ENCODE measurements around the gene STK32B.
"Not testable (repeated sequence)": the region's sequence is repeated elsewhere in the genome, so short reads cannot be mapped to it uniquely, and the experiment has no call there.

Gene STK32B

DNA sequence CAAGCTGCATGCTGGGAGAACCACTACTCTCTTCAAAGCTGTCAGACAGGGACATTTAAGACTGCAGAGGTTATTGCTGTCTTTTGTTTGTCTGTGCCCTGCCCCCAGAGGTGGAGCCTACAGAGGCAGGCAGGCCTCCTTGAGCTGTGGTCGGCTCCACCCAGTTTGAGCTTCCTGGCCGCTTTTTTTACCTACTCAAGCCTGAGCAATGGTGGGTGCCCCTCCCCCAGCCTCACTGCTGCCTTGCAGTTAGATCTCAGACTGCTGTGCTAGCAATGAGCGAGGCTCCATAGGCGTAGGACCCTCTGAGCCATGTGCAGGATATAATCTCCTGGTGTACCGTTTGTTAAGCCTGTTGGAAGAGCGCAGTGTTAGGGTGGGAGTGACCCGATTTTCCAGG is 195.8 kb downstream of the STK32B start:
- not testable (repeated sequence) for DNase-seq, ATAC-seq, H3K27ac Mint-ChIP-seq, H3K4me3 Mint-ChIP-seq, H3K27me3 Mint-ChIP-seq, H3K4me1 Mint-ChIP-seq
- H3K9me3 Mint-ChIP-seq: peaks cover 0 to 17% of the 10 kb centered on the region in 2 donors

DNA sequence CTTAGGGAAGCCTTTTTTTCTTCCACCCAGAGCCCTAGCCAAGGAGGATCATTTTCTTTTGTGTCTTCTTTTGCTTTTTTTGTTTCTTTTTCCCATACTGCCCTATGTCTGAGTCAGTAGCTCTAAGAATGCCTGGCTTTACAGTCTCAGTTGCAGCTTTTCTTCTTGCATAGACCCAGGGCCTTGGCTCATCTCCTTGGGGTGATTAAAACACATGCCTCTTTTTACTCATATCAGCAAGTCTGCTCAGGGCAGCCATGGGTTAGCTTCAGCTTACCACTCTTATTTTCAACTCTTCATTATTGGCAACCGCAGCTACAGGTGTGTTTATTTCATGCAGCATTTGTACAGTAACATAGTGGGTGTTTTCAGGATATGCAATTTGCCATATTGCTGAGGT is 196.5 kb downstream of the STK32B start:
- Mint-ChIP-seq H3K4me1 (peaks cover 8% of the 10 kb centered on the region), H3K4me3 (no peak overlapping the region), H3K27ac (no peak overlapping the region), H3K27me3 (peaks cover 6% of the 10 kb centered on the region), H3K9me3 (peaks cover 0 to 17% of the 10 kb centered on the region in 2 donors)
- DNase-seq: no peak
- no peak for ATAC-seq

DNA sequence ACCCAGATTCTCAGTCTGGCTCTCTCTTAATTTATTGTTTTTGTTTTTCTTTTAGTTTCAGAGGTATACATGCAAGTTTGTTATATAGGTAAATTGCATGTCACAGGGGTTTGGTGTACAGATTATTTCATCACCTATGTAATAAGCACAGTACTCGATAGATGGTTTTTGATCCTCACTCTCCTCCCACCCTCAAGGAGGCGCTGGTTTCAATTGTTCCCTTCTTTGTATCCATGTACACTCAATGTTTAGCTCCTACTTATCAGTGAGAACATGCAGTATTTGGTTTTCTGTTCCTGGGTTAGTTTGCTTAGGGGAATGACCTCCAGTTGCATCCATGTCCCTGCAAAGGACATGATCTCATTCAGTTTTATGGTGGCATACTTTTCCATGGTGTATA is 198.4 kb downstream of the STK32B start:
- Mint-ChIP-seq H3K4me3 (no peak overlapping the region), H3K27ac (no peak overlapping the region), H3K4me1 (peaks cover 8% of the 10 kb centered on the region), H3K9me3 (peaks cover 0 to 17% of the 10 kb centered on the region in 2 donors), H3K27me3 (peaks cover 6% of the 10 kb centered on the region)
- no peak for DNase-seq
- ATAC-seq: no peak

DNA sequence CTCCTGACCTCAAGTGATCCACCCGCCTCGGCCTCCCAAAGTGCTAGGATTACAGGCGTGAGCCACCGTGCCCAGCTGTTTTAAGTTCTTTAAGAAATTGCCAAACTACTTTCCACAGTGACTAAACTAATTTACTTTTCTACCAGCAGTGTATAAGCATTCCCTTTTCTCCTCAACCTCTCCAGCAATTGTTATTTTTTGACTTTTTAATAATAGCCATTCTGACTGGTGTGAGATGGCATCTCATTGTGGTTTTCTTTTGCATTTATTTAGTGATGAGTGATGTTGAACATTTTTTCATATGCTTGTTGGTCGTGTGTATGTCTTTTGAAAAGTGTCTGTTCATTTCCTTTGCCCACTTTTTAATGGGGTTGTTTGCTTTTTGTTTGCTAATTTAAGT is 199.3 kb downstream of the STK32B start:
- H3K27me3 Mint-ChIP-seq, H3K27ac Mint-ChIP-seq, H3K4me1 Mint-ChIP-seq, DNase-seq, H3K4me3 Mint-ChIP-seq, ATAC-seq: not testable (repeated sequence)
- peaks cover 0 to 17% of the 10 kb centered on the region in 2 donors for H3K9me3 Mint-ChIP-seq

DNA sequence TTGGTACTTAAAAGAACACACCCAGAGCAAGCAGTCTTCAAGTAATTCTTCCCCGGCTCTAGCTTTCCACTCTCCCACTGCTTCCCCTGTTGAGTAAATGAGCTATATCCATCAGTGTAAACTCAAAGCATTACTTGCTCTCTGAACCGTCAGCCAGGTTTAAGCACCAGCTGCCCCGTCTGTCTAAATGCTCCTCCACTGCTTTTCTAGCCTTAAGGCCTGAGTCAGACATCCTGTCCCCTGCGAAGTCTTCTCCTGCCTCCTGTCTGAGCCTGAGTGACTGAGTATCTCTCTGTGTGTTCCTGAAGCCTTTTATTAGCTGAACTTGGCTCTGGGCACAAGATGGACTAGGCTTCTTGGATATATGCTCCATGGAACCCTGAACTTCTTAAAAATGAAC is 205.1 kb downstream of the STK32B start:
- Mint-ChIP-seq H3K4me1 (no peaks in the 10 kb centered on the region), H3K27ac (no peak overlapping the region), H3K4me3 (no peak overlapping the region), H3K9me3 (no peaks in the 10 kb centered on the region), H3K27me3 (no peaks in the 10 kb centered on the region)
- DNase-seq (no peak), ATAC-seq (no peak)

DNA sequence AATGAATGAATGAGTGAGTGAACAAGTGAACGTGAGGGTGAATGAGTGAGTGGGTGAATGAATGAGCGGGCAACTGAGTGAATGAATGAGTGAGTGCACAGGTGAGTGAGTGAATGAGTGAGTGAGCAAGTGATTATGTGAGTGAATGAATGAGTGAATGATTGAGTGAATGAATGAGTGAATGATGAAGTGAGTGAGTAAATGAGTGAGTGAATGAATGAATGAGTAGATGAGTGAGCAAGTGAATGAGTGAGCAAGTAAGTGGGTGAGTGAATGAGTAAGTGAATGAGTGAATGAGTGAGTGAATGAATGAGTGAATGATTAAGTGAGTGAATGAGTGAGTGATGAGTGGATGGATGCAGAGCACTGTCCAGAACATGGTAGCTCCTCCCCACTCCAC is 205.8 kb downstream of the STK32B start:
- no peak overlapping the region for H3K27ac Mint-ChIP-seq

DNA sequence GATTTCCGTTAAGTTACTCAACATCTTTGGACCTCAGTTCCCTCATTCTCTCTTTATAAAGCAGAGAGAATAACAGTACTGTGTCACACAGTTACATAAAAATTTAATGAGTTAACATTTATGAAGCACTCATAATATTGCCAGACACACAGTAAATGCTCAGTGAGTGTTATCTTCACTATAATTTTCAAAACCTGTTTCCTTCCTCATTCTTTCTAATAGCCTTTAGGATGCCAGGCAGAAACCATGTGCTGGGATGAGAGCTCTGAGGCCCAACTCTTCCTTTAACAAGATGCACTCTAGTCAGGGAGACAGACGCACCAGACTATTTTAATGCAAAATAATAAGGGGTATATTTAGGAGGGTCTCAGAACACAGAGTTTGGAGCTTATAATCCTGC is 208.2 kb downstream of the STK32B start:
- H3K27ac Mint-ChIP-seq: no peak overlapping the region
- H3K27me3 Mint-ChIP-seq: no peaks in the 10 kb centered on the region
- ATAC-seq: no peak
- H3K4me1 Mint-ChIP-seq: no peaks in the 10 kb centered on the region
- no peaks in the 10 kb centered on the region for H3K9me3 Mint-ChIP-seq
- no peak overlapping the region for H3K4me3 Mint-ChIP-seq
- DNase-seq: no peak

More for the DNA sequence above, 205.8 kb downstream of the STK32B start:
- no peaks in the 10 kb centered on the region for H3K27me3 Mint-ChIP-seq
- no peak overlapping the region for H3K4me3 Mint-ChIP-seq
- H3K4me1 Mint-ChIP-seq: no peaks in the 10 kb centered on the region
- no peaks in the 10 kb centered on the region for H3K9me3 Mint-ChIP-seq
- DNase-seq (no peak), ATAC-seq (no peak)

DNA sequence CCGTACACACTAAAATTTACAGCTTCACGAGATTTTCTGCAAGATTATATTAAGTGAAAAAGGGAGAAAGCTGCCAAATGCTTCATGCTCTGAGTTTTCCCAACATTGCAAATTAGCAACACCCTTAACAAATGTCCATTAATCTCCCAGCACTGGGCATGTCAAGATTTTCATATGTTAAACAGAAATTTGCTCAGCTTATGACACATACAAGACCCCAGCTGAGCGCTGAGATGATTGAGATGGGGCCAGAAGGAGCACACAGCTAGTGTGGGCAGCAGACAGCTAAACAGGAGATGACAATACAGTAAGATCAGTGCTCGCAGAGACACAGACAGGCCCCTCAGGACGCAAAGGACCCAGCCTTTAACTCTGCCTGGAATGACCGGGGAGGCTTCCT is 208.8 kb downstream of the STK32B start:
- Mint-ChIP-seq H3K9me3 (no peaks in the 10 kb centered on the region), H3K4me1 (no peaks in the 10 kb centered on the region), H3K27me3 (no peaks in the 10 kb centered on the region), H3K27ac (no peak overlapping the region), H3K4me3 (no peak overlapping the region)
- no peak for ATAC-seq
- no peak for DNase-seq

DNA sequence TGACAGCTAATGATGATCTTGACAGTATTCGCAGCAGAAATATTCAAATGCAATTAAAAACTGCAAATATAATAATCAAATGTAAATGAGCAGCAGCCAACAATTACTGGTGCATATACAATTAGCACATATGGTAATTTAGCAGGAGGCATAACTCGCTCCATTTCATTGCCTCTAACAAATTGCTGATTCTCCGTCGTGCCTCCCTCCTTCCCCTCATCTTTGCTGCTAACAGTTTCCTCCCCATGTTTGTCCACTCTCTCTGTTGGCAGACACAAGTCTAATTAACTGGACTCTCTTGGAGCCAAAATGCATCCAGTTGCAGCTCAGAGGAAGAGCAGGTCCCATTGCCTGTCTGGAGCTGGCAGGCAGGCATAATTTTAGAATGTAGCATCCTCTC is 210.6 kb downstream of the STK32B start:
- Mint-ChIP-seq H3K27ac (no peak overlapping the region), H3K4me1 (no peaks in the 10 kb centered on the region), H3K4me3 (no peak overlapping the region), H3K27me3 (no peaks in the 10 kb centered on the region), H3K9me3 (no peaks in the 10 kb centered on the region)
- no peak for ATAC-seq
- DNase-seq: no peak

DNA sequence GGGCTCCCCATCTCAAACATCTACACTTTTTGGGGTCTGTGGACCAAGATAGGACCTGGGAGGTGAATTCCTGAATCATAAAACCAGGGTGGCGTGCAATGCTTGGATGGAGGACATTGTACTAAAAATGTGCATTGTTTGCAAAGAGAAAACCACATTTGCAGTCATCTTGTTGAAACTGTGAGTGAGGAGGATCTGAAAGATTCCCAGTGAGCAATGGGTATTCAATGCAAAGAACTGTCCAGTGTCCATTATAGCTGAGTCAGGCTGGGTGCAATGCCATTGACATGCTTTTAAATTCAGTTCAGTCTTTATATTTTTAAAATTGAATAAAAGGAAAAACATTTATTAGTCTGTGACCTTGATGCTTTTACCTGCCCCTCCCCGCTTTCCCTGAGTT is 215.7 kb downstream of the STK32B start:
- no peak overlapping the region for H3K4me3 Mint-ChIP-seq
- H3K27ac Mint-ChIP-seq: no peak overlapping the region
- ATAC-seq (no peak), DNase-seq (no peak)
- H3K4me1 Mint-ChIP-seq: no peaks in the 10 kb centered on the region
- H3K27me3 Mint-ChIP-seq: no peaks in the 10 kb centered on the region
- no peaks in the 10 kb centered on the region for H3K9me3 Mint-ChIP-seq

DNA sequence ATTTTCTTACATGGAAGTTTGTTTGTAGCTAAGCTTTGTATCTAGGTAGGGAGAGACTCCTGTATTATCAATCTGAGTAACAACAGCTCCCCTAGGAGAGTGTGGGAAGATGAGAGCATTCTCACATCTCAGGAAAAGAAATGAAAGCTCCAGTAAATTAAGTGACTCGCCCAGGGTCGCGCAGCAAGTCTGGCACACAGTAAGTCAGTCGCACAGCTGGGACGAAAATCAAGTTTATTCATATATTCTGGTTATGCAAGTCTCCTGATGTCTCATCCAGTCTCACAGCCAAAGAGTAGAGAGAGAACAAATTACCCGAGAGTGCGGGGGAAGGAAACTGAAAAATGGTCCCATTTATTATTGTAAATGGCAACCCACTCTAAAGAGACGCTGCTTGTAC is 216.1 kb downstream of the STK32B start:
- Mint-ChIP-seq H3K9me3 (no peaks in the 10 kb centered on the region), H3K27ac (no peak overlapping the region), H3K4me3 (no peak overlapping the region), H3K27me3 (no peaks in the 10 kb centered on the region), H3K4me1 (no peaks in the 10 kb centered on the region)
- ATAC-seq: no peak
- no peak for DNase-seq

DNA sequence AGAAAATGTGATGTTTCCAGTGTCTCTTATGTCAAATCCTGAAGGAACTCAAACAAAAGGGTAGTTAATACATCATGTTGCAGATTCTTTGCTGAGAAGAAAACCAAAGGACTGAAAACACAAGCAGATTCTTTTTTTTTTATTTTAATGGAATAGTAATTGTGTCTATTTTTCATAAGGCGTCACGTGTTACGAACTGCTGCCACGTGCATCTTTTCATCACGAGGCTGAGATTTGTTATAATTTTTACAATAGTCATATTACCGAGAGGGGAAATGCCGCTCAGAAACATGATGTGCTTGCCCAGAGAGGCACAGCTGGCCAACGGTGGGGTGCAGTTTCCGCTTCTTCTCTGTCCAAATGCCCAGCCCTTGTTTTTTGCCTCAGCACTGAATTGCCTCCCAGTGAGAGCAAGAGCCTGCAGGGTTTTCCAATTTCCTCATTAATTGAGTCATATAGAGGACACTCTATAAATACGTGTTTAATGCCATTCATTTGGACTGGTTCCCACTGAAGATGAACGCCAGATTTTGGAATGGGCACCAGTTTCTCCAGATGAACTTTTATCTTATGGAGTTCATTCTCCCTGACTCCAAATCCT is 225.3 kb downstream of the STK32B start:
- no peak for ATAC-seq
- DNase-seq: no peak
- peaks cover 6% of the 10 kb centered on the region for H3K4me1 Mint-ChIP-seq
- H3K27ac Mint-ChIP-seq: no peak overlapping the region
- no peak overlapping the region for H3K4me3 Mint-ChIP-seq
- H3K27me3 Mint-ChIP-seq: no peaks in the 10 kb centered on the region
- peaks cover 0 to 7% of the 10 kb centered on the region in 2 donors for H3K9me3 Mint-ChIP-seq

DNA sequence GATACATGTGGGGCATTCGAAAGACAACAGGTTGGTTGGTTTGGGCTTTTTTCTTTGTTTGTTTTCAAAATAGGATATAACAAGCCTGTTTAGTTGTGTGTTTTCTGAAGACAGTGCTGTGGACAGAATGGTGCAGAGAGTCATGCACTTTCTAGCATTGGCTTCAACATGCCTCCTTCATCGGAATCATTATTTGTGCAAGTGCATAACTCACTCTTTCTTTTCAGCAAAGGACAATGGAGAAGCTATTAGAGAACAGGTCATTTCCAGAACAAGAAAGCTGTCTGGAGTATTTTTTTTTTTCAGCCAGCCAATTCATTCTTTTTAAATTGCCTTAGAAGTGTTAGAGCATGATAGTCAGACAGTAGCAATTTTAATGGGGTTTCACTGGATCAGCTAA is 225.8 kb downstream of the STK32B start:
- Mint-ChIP-seq H3K9me3 (peaks cover 0 to 7% of the 10 kb centered on the region in 2 donors), H3K27me3 (no peaks in the 10 kb centered on the region), H3K4me3 (no peak overlapping the region), H3K27ac (no peak overlapping the region), H3K4me1 (peaks cover 6% of the 10 kb centered on the region)
- DNase-seq (no peak), ATAC-seq (no peak)

DNA sequence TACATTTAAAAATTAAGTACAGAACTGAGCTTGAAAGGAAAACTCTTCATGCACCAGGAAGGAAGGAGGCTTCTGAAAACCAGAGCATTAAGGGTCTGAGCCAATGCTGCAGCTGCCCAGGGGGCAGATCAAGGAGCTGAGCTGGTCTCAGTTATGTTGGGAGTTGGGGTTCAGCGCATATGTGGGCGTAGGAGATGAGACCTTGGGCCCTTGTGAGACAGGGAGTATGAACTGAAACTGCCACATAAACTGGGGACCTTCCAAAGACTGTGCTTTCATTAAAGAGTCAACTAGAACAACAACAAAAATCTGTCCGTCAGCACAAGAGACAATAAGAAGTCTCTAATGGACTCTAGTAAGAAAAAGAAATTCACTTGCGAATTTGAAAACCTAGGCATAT is 226.9 kb downstream of the STK32B start:
- Mint-ChIP-seq H3K9me3 (peaks cover 0 to 7% of the 10 kb centered on the region in 2 donors), H3K4me3 (no peak overlapping the region), H3K27me3 (no peaks in the 10 kb centered on the region), H3K4me1 (peaks cover 6% of the 10 kb centered on the region), H3K27ac (peak overlapping the region in 1 of 2 donors; percentile 76)
- ATAC-seq (no peak), DNase-seq (no peak)

DNA sequence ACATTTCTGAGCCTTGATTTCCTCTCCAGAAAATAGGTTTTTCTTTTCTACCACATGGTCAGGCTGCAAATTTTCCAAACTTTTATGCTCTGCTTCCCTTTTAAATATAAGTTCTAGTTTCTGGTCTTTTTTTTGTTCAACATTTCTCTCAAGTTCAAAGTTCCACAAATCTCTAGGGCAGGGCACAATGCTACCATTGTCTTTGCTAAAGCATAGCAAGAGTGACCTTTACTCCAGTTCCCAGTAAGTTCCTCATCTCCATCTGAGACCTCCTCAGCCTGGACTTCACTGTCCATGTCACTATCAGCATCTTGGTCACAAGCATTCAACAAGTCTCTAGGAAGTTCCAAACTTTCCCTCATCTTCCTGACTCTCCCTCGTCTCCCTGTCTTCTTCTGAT is 228.8 kb downstream of the STK32B start:
- H3K27ac Mint-ChIP-seq: peak overlapping the region in 1 of 2 donors; percentile 42
- not testable (repeated sequence) for H3K27me3 Mint-ChIP-seq, H3K4me1 Mint-ChIP-seq

DNA sequence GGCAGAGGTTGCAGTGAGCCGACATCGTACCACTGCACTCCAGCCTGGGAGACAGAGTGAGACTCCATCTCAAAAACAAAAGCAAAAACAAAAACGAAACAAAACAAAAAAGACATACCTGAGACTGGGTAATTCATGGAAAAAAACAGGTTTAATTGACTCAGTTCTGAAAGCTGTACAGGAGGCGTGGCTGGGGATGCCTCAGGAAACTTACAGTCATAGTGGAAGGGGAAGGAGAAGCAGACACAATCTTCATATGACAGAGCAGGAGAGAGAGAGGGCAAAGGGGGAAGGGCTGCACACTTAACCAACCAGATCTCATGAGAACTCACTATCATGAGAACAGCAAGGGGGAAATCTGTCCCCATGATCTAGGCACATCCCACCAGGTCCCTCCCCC is 229.5 kb downstream of the STK32B start:
- Mint-ChIP-seq H3K9me3 (no peaks in the 10 kb centered on the region), H3K4me1 (peaks cover 6% of the 10 kb centered on the region), H3K27me3 (no peaks in the 10 kb centered on the region), H3K4me3 (no peak overlapping the region), H3K27ac (peak overlapping the region in 1 of 2 donors; percentile 92)
- peak; percentile 64 for ATAC-seq
- peak in 1 of 2 donors; percentile 11 for DNase-seq

More for the DNA sequence above, 228.8 kb downstream of the STK32B start:
- not testable (repeated sequence) for H3K9me3 Mint-ChIP-seq, DNase-seq, ATAC-seq, H3K4me3 Mint-ChIP-seq

DNA sequence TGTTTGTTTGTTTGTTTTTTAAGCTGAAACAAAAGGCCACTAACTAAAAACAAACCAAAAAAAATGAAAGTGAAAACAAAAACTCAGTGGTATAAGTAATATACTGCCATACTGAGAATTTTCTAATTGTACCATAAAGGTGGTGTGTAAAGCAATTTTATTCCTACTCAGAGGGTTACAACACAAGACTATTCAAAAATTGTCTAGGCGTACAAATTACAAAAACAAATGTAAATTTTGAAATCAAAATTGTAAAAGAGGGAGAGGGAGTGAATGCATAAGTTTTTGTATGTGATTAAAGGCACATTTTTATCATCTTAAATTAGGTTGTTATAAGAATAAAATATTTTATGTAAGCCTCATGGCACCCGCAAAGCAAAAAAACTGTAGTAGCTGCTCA is 232.6 kb downstream of the STK32B start:
- Mint-ChIP-seq H3K4me3 (no peak overlapping the region), H3K27ac (no peak overlapping the region), H3K27me3 (no peaks in the 10 kb centered on the region), H3K4me1 (peaks cover 6% of the 10 kb centered on the region), H3K9me3 (no peaks in the 10 kb centered on the region)
- no peak for ATAC-seq
- no peak for DNase-seq

Measured in stimulated activated naive CD8-positive, alpha-beta T cell treated with anti-CD3 and anti-CD28 coated beads, Interleukin-15, amount 100 ng/mL, for 72 hours (primary cell).